ENCODE results near the gene TTC28. TPM values are rescaled to one million over a fixed set of nuclear protein-coding genes. Genes with fewer than 3 reads are reported as not detected.
A peak's percentile ranks its signal among the peaks of the same experiment; 100 is the strongest.

The TTC28 gene
- total RNA-seq, 4 donors from 2014 or later = 43.8 to 130 (median 92.0) TPM

- Histone ChIP-seq H3K27ac (no peak overlapping the region), H3K36me3 (no peaks in the 10 kb centered on the region), H3K4me1 (no peaks in the 10 kb centered on the region), H3K27me3 (no peaks in the 10 kb centered on the region), H3K9me3 (no peaks in the 10 kb centered on the region), H3K4me3 (no peak overlapping the region)
- TF ChIP-seq CTCF (IDR thresholded peaks at IDR 0.05) (no peak), POLR2A (IDR thresholded peaks at IDR 0.05) (no peak)
- intact Hi-C loops (cut with DNase I; ENCODE audit: low total_unique reads) = no loop called here
- no peak for DNase-seq
These were observed 602.5 kb downstream of the TTC28 start for GRCh38 chr22:28077166-28077565.

GRCh38 chr22:28075358-28075981, 604.2 kb downstream of the TTC28 start:
- Histone ChIP-seq H3K4me1 (no peaks in the 10 kb centered on the region), H3K27ac (peak overlapping the region; percentile 25 to 41), H3K9me3 (no peaks in the 10 kb centered on the region), H3K4me3 (no peak overlapping the region), H3K36me3 (no peaks in the 10 kb centered on the region), H3K27me3 (no peaks in the 10 kb centered on the region)
- TF ChIP-seq CTCF (IDR thresholded peaks at IDR 0.05) (no peak), POLR2A (IDR thresholded peaks at IDR 0.05) (no peak)
- peak; percentile 47 to 68 for DNase-seq
- intact Hi-C loops (cut with DNase I; ENCODE audit: low total_unique reads) = no loop called here

GRCh38 chr22:28074526-28074925, 605.1 kb downstream of the TTC28 start:
- no peak for DNase-seq
- Histone ChIP-seq H3K36me3 (no peaks in the 10 kb centered on the region), H3K9me3 (no peaks in the 10 kb centered on the region), H3K27me3 (no peaks in the 10 kb centered on the region), H3K4me3 (no peak overlapping the region), H3K27ac (no peak overlapping the region), H3K4me1 (no peaks in the 10 kb centered on the region)
- intact Hi-C loops (cut with DNase I; ENCODE audit: low total_unique reads) = no loop called here
- TF ChIP-seq POLR2A (IDR thresholded peaks at IDR 0.05) = no peak
- no peak for TF ChIP-seq CTCF (IDR thresholded peaks at IDR 0.05)

- H3K27me3 ChIP-seq = no peaks in the 10 kb centered on the region
- no peak for TF ChIP-seq POLR2A (IDR thresholded peaks at IDR 0.05)
- no peak for TF ChIP-seq CTCF (IDR thresholded peaks at IDR 0.05)
- no peaks in the 10 kb centered on the region for H3K4me1 ChIP-seq
- H3K27ac ChIP-seq = no peak overlapping the region
- H3K4me3 ChIP-seq = no peak overlapping the region
- no peaks in the 10 kb centered on the region for H3K36me3 ChIP-seq
- DNase-seq = no peak
- intact Hi-C loops (cut with DNase I; ENCODE audit: low total_unique reads) = no loop called here
- no peaks in the 10 kb centered on the region for H3K9me3 ChIP-seq
These were observed 607.6 kb downstream of the TTC28 start for GRCh38 chr22:28072066-28072465.

- Histone ChIP-seq H3K36me3 (no peaks in the 10 kb centered on the region), H3K27me3 (no peaks in the 10 kb centered on the region), H3K9me3 (no peaks in the 10 kb centered on the region), H3K4me3 (no peak overlapping the region), H3K4me1 (no peaks in the 10 kb centered on the region), H3K27ac (no peak overlapping the region)
- no peak for DNase-seq
- TF ChIP-seq CTCF (IDR thresholded peaks at IDR 0.05) = no peak
- no peak for TF ChIP-seq POLR2A (IDR thresholded peaks at IDR 0.05)
- intact Hi-C loops (cut with DNase I; ENCODE audit: low total_unique reads) = no loop called here
These were observed 610.8 kb downstream of the TTC28 start for GRCh38 chr22:28068826-28069225.

Data from uterus (tissue), 4 donors.